Mesenchymal stem cell (in vitro differentiated cells and primary cell): ENCODE results near the gene ZNF169.
"Not testable (repeated sequence)": the region's sequence is repeated elsewhere in the genome, so short reads cannot be mapped to it uniquely, and the experiment has no call there.

ENCODE experiments used
- DNase-seq: peaks from one replicate; pipeline ENCODE4 v3.0.0-alpha.2; 2013
- H2AFZ ChIP-seq: one replicate; pipeline ENCODE4 v1.6.1; 2013; ENCODE audit warnings: low read depth, mild to moderate bottlenecking, control low read depth, inconsistent platforms, low read length, moderate library complexity
- H2AK5ac ChIP-seq: 2 replicates; pipeline ENCODE4 v1.6.1; 2013; ENCODE audit warnings: low read length, moderate library complexity, mild to moderate bottlenecking, inconsistent platforms; ENCODE audit not compliant: severe bottlenecking
- H2BK120ac ChIP-seq: one replicate; pipeline ENCODE4 v1.6.1; 2013; ENCODE audit warnings: low read depth, mild to moderate bottlenecking, inconsistent platforms, low read length, moderate library complexity
- H2BK12ac ChIP-seq, 2 experiments: one replicate each; pipeline ENCODE4 v1.6.1; 2013; ENCODE audit warnings: inconsistent platforms in 2 of 2, low read length in 2 of 2, mild to moderate bottlenecking in 2 of 2, moderate library complexity in 2 of 2, control low read depth in 1 of 2
- H2BK15ac ChIP-seq: one replicate; pipeline ENCODE4 v1.6.1; 2013; ENCODE audit warnings: mild to moderate bottlenecking, low read depth, inconsistent platforms; ENCODE audit not compliant: poor library complexity, severe bottlenecking
- H2BK5ac ChIP-seq: 2 replicates; pipeline ENCODE4 v1.6.1; 2013; ENCODE audit warnings: low read depth, mild to moderate bottlenecking, low read length, control low read depth, inconsistent platforms; ENCODE audit not compliant: poor library complexity, severe bottlenecking
- H3K14ac ChIP-seq, 2 experiments: one replicate each; pipeline ENCODE4 v1.6.1; 2013; ENCODE audit warnings: inconsistent platforms in 2 of 2, low read length in 2 of 2, control low read depth in 1 of 2, mild to moderate bottlenecking in 1 of 2, moderate library complexity in 1 of 2
- H3K18ac ChIP-seq, 2 experiments: one replicate each; pipeline ENCODE4 v1.6.1; 2013; ENCODE audit warnings: inconsistent platforms in 2 of 2, low read length in 2 of 2, control low read depth in 1 of 2, low read depth in 1 of 2, mild to moderate bottlenecking in 1 of 2
- H3K23ac ChIP-seq, 2 experiments: one replicate each; pipeline ENCODE4 v1.6.1; 2013; ENCODE audit warnings: inconsistent platforms in 2 of 2, low read length in 2 of 2, mild to moderate bottlenecking in 2 of 2, moderate library complexity in 2 of 2, control low read depth in 1 of 2
- H3K27ac ChIP-seq: 2 replicates; pipeline ENCODE4 v1.5.1; 2013; ENCODE audit warnings: mild to moderate bottlenecking, moderate library complexity, low read length, control low read depth, inconsistent platforms; ENCODE audit not compliant: poor library complexity, severe bottlenecking
- H3K27me3 ChIP-seq, 2 experiments: 2 replicates each; pipeline versions ENCODE4 v1.6.1 to v1.7.0; 2013; ENCODE audit warnings: low read length in 2 of 2, mild to moderate bottlenecking in 2 of 2, moderate library complexity in 2 of 2, control low read depth in 1 of 2, inconsistent platforms in 1 of 2; ENCODE audit not compliant: control insufficient read depth in 1 of 2, insufficient read depth in 1 of 2
- H3K36me3 ChIP-seq, 2 experiments: 2 replicates each; pipeline versions ENCODE4 v1.6.1 to v1.7.0; 2013; ENCODE audit warnings: low read length in 2 of 2, control low read depth in 1 of 2, inconsistent platforms in 1 of 2, low read depth in 1 of 2, mild to moderate bottlenecking in 1 of 2; ENCODE audit not compliant: insufficient read depth in 2 of 2, control insufficient read depth in 1 of 2
- H3K4ac ChIP-seq, 2 experiments: one replicate each; pipeline ENCODE4 v1.6.1; 2013; ENCODE audit warnings: inconsistent platforms in 2 of 2, low read length in 2 of 2, mild to moderate bottlenecking in 2 of 2, moderate library complexity in 2 of 2, control low read depth in 1 of 2, low read depth in 1 of 2
- H3K4me1 ChIP-seq: 2 replicates; pipeline ENCODE4 v1.6.1; 2013; ENCODE audit warnings: low read depth, low read length, control low read depth; ENCODE audit not compliant: control insufficient read depth, insufficient read depth
- H3K4me2 ChIP-seq: 2 replicates; pipeline ENCODE4 v1.6.1; 2013; ENCODE audit warnings: low read length, mild to moderate bottlenecking, inconsistent platforms; ENCODE audit not compliant: poor library complexity, severe bottlenecking
- H3K4me3 ChIP-seq, 2 experiments: 2 replicates each; pipeline versions ENCODE4 v1.5.1 to v1.7.0; 2013; ENCODE audit warnings: low read length in 2 of 2, mild to moderate bottlenecking in 2 of 2, control low read depth in 1 of 2, low read depth in 1 of 2; ENCODE audit not compliant: insufficient read depth in 1 of 2
- H3K79me1 ChIP-seq: replicated peaks from 2 replicates; pipeline ENCODE4 v1.6.1; 2013; ENCODE audit warnings: mild to moderate bottlenecking, control low read depth, low read length, inconsistent platforms; ENCODE audit not compliant: poor library complexity, severe bottlenecking
- H3K9ac ChIP-seq: 2 replicates; pipeline ENCODE4 v1.7.0; 2013; ENCODE audit warnings: mild to moderate bottlenecking, low read length, moderate library complexity
- H3K9me3 ChIP-seq: 2 replicates; pipeline ENCODE4 v1.7.0; 2013; ENCODE audit warnings: mild to moderate bottlenecking, low read length; ENCODE audit not compliant: control insufficient read depth
- H4K8ac ChIP-seq: one replicate; pipeline ENCODE4 v1.6.1; 2013; ENCODE audit warnings: inconsistent platforms, mild to moderate bottlenecking, low read length, moderate library complexity
- H4K91ac ChIP-seq: one replicate; pipeline ENCODE4 v1.6.1; 2013; ENCODE audit warnings: mild to moderate bottlenecking, low read length, inconsistent platforms
- WGBS: methylation state at CpG from one replicate; pipeline ENCODE4 v1.1.7; 2013; ENCODE audit warnings: mixed read lengths; 5-methylcytosine and 5-hydroxymethylcytosine counted together

Gene ZNF169

DNA sequence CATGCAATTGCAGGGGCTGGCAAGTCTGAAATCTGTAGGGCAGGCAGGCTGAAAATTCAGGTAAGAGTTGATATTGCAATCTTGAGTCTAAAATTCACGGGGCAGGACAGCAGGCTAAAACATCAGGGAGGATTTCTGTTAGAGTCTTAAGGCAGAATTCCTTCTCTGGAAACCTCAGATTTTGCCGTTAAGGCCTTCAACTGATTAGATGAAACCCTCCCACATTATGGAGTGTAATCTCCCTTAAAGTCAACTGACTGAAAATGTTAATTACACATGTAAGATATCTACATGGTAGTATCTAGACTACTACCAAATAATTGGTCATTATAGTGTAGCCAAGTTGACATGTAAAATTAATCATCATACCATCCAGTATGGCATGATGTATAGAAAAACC, 3.1 kb upstream of the ZNF169 start:
- no peak overlapping the region for H2BK120ac ChIP-seq
- H3K4me3 ChIP-seq = no peak overlapping the region
- H3K27me3 ChIP-seq = peaks cover 3 to 6% of the 10 kb centered on the region in 2 experiments
- no peak overlapping the region for H3K14ac ChIP-seq
- H2BK5ac ChIP-seq = no peak overlapping the region
- H2AFZ ChIP-seq = no peak overlapping the region
- DNase-seq = no peak
- no peak overlapping the region for H2BK12ac ChIP-seq
- H3K23ac ChIP-seq = no peak overlapping the region
- no peak overlapping the region for H4K8ac ChIP-seq
- no peaks in the 10 kb centered on the region for H3K36me3 ChIP-seq
- no peak overlapping the region for H2BK15ac ChIP-seq
- H3K4me2 ChIP-seq = no peak overlapping the region
- no peaks in the 10 kb centered on the region for H3K9me3 ChIP-seq
- H3K4me1 ChIP-seq = peaks cover 11% of the 10 kb centered on the region
- no peak overlapping the region for H3K27ac ChIP-seq
- no peak overlapping the region for H4K91ac ChIP-seq
- no peak overlapping the region for H3K18ac ChIP-seq
- H3K4ac ChIP-seq = no peak overlapping the region
- H2AK5ac ChIP-seq = no peak overlapping the region
- WGBS = 62% methylated on average over 1 of the region's 2 CpGs
- H3K9ac ChIP-seq = no peak overlapping the region
- peaks cover 9% of the 10 kb centered on the region for H3K79me1 ChIP-seq

DNA sequence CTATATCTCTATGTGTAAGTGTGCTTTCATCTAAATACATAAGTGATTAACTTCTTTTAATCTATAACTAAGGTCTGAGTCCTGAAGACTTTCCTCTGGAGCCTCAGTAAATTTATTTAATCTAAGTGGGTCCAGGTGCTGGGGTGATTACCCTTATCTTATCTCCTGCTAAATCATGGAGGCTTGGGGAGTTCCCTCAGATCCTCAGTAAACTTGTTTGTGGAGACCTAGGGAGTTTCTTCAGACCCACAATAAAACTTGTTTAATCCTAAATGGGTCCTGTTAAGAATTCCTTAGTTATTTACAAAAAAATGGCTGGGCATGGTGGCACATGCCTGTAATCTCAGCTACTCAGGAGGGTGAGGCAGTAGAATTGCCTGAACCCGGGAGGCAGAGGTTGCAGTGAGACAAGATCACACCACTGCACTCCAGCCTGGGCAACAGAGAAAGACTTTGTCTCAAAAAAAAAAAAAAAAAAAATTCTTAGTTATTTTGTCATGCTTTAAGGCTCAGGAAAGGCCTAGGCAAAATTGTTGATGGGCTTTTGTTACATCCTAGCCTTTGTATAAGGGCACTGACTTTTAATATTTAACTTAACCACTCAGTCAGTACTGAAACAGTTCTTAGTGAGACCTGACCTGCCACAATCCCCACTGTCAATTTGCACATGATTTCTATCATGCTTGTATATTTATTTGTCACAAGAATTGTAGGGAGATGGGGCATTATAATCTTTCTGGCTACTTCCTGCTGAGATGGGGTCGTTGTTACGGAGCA, 6.7 kb downstream of the ZNF169 start:
- not testable (repeated sequence) for H2BK5ac ChIP-seq, H3K27me3 ChIP-seq, H3K27ac ChIP-seq, H2BK120ac ChIP-seq, H3K4me1 ChIP-seq, H2BK12ac ChIP-seq, H2BK15ac ChIP-seq, H3K9me3 ChIP-seq, H4K8ac ChIP-seq, H3K14ac ChIP-seq, H3K23ac ChIP-seq, DNase-seq, H3K4me3 ChIP-seq, H3K36me3 ChIP-seq, H2AFZ ChIP-seq, H3K4ac ChIP-seq, H3K4me2 ChIP-seq, H3K18ac ChIP-seq, H3K9ac ChIP-seq, H4K91ac ChIP-seq, H2AK5ac ChIP-seq
- H3K79me1 ChIP-seq = peaks cover 17% of the 10 kb centered on the region
- WGBS = 98% methylated on average over 2 of the region's 3 CpGs

DNA sequence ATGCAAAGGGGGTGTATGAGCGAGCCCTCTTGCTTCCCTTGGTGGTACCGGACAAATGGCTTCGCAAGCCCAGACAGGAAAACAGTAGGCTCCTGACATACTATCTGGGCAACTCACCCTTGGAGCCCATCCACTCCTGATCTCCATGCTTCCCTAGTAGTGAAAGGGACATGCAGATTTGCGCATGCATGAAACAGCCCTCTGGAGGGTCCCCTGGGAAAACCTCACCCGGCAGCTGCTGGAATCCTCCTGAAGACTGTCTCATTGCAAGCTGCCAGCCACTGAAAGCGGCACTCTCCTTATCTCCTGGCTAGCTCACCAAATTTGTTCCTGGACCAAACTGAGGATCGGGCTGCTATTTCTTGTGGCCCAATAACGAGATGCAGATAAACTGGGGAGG, 10.2 kb downstream of the ZNF169 start:
- no peak overlapping the region for H2BK15ac ChIP-seq
- H3K27ac ChIP-seq = no peak overlapping the region
- H3K4me3 ChIP-seq = no peak overlapping the region
- no peaks in the 10 kb centered on the region for H3K27me3 ChIP-seq
- no peak overlapping the region for H2AK5ac ChIP-seq
- H3K36me3 ChIP-seq = no peaks in the 10 kb centered on the region
- H4K8ac ChIP-seq = no peak overlapping the region
- H2BK12ac ChIP-seq = no peak overlapping the region
- no peak overlapping the region for H2BK5ac ChIP-seq
- H3K23ac ChIP-seq = no peak overlapping the region
- H2BK120ac ChIP-seq = no peak overlapping the region
- H3K14ac ChIP-seq = no peak overlapping the region
- no peak overlapping the region for H2AFZ ChIP-seq
- no peak overlapping the region for H4K91ac ChIP-seq
- 97% methylated on average over 6 of the region's 8 CpGs for WGBS
- H3K4ac ChIP-seq = no peak overlapping the region
- H3K9me3 ChIP-seq = no peaks in the 10 kb centered on the region
- H3K9ac ChIP-seq = no peak overlapping the region
- no peak overlapping the region for H3K4me2 ChIP-seq
- no peak overlapping the region for H3K18ac ChIP-seq
- DNase-seq = no peak
- H3K4me1 ChIP-seq = peaks cover 2% of the 10 kb centered on the region
- H3K79me1 ChIP-seq = peaks cover 18% of the 10 kb centered on the region

DNA sequence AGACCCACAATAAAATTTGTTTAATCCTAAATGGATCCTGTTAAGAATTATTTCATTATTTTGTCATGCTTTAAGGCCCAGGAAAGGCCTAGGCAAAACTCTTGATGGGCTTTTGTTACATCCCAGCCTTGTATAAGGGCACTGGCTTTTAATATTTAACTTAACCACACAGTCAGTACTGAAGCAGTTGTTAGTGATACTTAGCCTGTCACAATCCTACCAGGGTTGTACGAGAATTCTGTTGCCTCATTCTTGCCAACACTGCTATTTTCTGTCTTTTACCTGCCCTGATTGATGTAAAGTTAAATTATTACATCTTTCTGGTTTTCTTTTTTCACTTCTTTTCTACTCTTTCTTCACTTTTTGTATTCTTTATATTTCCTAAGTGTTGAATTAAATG, 10.9 kb downstream of the ZNF169 start:
- H3K23ac ChIP-seq = no peak overlapping the region
- WGBS = 89% methylated on average over 1 of the region's 1 CpG
- H2BK120ac ChIP-seq = no peak overlapping the region
- H4K8ac ChIP-seq = no peak overlapping the region
- no peak overlapping the region for H2BK5ac ChIP-seq
- no peak overlapping the region for H3K14ac ChIP-seq
- no peak overlapping the region for H2BK15ac ChIP-seq
- no peaks in the 10 kb centered on the region for H3K9me3 ChIP-seq
- no peaks in the 10 kb centered on the region for H3K27me3 ChIP-seq
- no peaks in the 10 kb centered on the region for H3K36me3 ChIP-seq
- H3K27ac ChIP-seq = no peak overlapping the region
- no peak overlapping the region for H3K4ac ChIP-seq
- H4K91ac ChIP-seq = no peak overlapping the region
- no peak overlapping the region for H2AK5ac ChIP-seq
- no peak for DNase-seq
- H3K9ac ChIP-seq = no peak overlapping the region
- peaks cover 20% of the 10 kb centered on the region for H3K79me1 ChIP-seq
- H2AFZ ChIP-seq = no peak overlapping the region
- no peak overlapping the region for H3K18ac ChIP-seq
- no peak overlapping the region for H3K4me2 ChIP-seq
- no peak overlapping the region for H2BK12ac ChIP-seq
- peaks cover 2% of the 10 kb centered on the region for H3K4me1 ChIP-seq
- H3K4me3 ChIP-seq = no peak overlapping the region
